Measurements from ENCODE around the gene TMEM41B.
"Not testable (repeated sequence)": the region's sequence is repeated elsewhere in the genome, so short reads cannot be mapped to it uniquely, and the experiment has no call there.

The TMEM41B gene, protein sequence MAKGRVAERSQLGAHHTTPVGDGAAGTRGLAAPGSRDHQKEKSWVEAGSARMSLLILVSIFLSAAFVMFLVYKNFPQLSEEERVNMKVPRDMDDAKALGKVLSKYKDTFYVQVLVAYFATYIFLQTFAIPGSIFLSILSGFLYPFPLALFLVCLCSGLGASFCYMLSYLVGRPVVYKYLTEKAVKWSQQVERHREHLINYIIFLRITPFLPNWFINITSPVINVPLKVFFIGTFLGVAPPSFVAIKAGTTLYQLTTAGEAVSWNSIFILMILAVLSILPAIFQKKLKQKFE

GRCh38 chr11:9314291-9315077, at the start of gene TMEM41B:
TSS of gene TMEM41B (minus strand) at chr11:9314593. CDS start at chr11:9314441, 152 bp downstream.
- ATAC-seq, result peak; percentile 96

GRCh38 chr11:9362393-9362863, 48.0 kb upstream of the TMEM41B start:
- no peak for ATAC-seq

GRCh38 chr11:9360862-9361622, 46.6 kb upstream of the TMEM41B start:
- not testable (repeated sequence) for ATAC-seq

DNA sequence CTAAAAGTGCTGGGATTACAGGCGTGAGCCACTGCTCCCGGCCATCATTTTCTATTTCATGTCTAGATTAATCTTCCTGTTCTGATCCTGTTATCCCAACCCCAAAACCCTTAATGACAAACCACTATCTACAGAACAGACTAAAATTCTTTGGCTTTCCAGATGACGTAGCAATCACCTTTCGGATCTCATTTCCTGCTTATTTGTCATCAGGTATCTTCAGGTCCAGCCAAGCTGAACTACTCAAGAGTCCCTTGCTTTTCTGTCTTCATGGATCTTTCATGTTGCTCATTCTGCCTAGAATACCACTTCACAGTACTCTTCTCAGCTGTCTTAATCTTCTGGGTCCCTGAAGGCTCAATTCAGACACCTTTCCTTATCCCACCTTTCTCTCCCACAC, 42.6 kb upstream of the TMEM41B start:
- no peak for ATAC-seq

GRCh38 chr11:9351321-9351881, 37.0 kb upstream of the TMEM41B start:
- no peak for ATAC-seq

DNA sequence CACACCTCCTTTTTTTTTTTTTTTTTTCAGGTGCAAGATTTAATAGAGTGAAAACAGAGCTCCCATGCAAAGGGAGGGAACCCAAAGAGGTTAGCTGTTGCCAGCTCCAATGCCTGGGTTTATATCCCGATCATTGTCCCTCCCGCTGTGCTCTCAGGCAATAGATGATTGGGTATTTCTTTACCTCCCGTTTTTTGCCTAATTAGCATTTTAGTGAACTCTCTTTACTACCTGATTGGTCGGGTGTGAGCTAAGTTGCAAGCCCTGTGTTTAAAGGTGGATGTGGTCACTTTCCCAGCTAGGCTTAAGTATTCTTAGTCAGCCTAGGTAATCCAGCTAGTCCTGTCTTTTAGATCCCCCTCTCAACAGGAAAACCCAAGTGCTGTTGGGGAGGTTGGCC, 33.4 kb upstream of the TMEM41B start:
- not testable (repeated sequence) for ATAC-seq

- ATAC-seq, result peak in 1 of 2 donors; percentile 30
These were observed 32.7 kb upstream of the TMEM41B start for GRCh38 chr11:9347100-9347499.

DNA sequence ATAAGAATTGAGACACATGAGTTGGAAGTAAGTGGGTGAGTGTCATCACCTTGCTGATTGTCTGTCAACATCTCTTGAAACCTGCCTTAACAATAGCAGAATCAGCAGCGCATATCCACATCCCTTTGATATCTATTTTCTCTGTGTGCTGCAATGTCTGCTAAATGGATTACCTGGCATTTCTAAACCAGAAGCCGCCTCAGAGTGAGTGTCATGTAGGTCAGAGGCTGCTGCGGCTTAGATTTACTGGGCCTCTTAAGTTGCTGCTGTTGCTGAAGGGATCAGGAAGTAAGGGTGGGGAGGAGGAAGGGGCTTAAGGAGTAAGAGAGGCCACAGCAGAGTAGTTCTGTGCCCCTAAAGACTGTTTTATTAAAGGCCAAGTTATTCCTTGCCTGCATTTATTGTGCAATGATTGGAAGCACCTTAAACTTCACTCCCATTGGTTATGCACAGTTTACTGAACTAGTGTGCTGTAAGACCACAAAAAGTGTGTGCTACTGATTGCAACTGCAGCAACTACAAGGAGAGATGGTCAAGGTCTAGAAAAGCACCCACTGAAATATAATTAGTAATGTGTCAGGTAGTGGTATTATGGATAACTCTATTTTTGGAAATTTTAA, 29.8 kb upstream of the TMEM41B start:
- no peak for ATAC-seq

DNA sequence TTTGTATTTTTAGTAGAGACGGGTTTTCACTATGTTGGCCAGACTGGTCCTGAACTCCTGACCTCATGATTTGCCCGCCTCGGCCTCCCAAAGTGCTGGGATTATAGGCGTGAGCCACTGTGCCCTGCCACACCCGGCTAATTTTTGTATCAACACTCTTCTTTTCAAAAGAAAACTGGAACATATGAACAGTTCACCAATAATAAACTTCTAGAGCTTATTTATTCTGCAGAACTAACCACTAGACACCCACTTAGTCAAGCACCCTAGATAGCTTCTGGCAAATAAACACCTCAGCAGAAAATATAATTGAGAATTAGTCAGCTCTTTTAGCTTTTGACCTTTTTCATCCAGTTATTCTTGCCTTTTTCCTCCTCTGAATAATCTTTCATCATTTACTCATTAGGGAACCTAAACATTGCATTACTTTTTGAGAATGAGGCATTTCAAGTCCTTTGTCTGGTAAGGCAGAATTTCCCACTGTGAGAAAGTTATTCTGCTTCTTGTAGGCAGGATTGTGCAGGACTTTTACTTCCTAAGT, 27.3 kb upstream of the TMEM41B start:
- no peak for ATAC-seq

DNA sequence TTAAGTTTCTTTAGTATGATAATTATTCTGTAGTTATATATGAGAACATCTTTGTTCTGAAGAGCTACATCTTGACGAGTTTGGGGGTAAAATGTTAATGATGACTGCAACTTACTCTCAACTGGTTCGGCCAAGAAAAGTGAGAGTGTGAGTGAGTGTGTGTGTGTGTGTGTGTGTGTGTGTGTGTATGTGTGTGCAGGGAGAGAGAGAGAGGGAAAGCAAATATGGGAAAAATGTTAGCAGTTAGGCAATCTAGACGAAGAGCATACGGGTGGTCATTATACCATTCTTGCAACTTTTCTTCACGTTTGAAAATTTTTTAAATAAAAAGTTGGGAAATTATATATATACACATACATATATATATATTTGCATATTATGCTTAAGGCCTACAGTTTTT, 18.3 kb upstream of the TMEM41B start:
- ATAC-seq, result no peak

DNA sequence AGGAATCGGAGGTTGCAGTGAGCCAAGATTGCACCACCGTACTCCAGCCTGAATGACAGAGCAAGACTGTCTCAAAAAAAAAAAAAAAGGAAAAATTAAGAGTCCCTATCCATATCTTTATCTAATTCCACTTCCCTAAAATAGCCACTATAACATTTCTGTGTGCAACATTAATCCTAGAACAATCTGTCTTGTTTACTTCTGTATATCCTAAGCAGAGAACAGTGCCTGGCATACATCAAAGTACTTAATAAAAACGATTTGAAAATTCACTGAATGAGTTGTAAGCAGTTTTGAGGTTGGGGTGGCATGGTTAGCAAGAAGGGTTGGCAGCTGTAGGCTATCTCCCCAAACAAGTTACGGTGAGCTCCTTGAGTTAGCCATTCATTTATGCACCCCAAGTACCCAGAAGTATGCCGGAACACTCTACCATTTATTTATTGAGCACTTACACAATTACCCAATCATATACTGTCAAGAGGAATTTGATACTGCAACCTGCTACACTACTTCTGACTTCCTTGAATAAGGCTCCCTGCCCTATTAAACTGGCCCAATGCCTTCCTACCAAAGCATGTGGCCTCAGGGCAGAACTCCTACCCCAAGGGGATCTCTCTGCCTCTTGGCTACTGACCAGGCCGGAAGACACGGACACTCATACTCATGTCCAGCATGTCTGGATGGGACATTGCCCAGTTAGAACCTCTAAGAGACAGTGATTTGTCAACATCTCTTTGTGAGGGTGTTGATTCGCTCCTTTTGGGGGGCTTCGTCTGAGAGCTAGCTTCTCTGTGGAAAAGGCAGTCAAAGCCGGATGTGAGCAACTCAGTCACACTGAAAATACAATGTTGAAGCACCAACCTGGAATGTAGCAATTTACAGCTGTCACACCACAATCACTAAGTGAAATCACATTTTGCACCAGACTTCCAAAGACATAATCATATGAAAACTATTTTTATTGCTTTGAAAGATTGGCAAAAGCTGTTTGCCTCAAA, 16.3 kb upstream of the TMEM41B start:
- ATAC-seq, result no peak

- no peak for ATAC-seq
These were observed 5.7 kb upstream of the TMEM41B start for GRCh38 chr11:9320047-9320446.

GRCh38 chr11:9319377-9320001, 5.1 kb upstream of the TMEM41B start:
- not testable (repeated sequence) for ATAC-seq

DNA sequence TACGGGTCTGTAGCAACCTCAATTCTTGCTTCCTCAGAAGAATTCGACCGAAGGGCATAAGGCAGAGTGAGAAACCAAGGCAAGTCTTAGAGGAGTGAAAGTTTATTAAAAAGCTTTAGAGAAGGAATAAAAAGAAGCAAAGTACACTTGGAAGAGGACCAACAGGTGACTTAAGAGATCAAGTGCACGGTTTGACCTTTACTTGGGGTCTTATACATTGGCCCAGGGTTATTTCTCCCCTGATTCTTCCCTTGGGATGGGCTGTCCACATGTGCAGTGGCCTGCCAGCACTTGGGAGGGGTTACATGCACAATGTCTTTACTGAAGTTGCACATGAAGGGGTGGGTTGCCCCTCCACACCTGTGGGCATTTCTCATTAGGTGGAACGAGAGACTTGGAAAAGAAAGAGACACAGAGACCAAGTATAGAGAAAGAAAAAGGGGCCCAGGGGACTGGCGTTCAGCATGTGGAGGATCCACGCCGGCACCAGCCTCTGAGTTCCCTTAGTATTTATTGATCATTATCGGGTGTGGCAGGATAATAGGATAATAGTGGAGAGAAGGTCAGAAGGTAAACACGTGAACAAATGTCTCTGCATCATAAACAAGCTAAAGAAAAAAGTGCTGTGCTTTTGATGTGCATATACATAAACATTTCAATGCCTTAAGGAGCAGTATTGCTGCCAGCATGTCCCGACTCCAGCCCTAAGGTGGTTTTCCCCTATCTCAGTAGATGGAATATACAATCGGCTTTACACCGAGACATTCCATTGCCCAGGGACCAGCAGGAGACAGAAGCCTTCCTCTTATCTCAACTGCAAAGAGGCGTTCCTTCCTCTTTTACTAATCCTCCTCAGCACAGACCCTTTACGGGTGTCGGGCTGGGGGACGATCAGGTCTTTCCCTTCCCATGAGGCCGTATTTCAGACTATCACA, 4.3 kb upstream of the TMEM41B start:
- ATAC-seq, result not testable (repeated sequence)

- ATAC-seq, result no peak
These were observed 1.9 kb upstream of the TMEM41B start for GRCh38 chr11:9316334-9316733.

- no peak for ATAC-seq
These were observed 790 bp upstream of the TMEM41B start for GRCh38 chr11:9315078-9315688.

DNA sequence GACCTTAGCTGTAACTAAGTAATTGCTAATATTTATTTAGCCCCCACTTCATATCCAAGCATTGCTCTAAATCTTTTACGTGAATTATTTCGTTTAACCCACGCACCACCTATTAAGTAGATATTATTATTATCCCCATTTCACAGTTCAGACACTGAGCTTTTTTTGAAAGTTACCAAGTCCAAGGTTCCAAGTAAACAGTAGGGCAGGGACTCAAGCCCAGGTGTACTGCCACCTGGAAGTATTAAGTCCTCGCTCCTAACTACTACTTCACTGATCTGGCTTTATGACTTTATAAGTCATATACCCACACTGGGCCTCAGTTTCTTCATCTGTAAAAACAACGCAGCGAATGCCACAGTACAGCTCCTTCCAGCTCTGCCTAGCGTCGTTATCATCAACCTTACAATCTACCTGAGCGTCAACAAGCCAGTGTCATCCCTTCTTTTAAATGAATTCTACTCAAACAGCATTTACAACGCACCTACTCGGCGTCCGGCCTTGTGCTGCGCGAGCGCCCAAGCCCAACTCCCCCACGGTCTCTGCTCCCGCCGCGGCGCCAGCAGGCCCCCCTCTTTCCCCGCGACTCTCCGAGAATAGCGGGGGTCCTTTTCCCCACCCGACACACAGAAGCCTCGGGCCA, 624 bp downstream of the TMEM41B start:
- no peak for ATAC-seq

GRCh38 chr11:9310485-9311090, 3.8 kb downstream of the TMEM41B start:
- ATAC-seq, result no peak

All from activated CD4-positive, CD25-positive, alpha-beta regulatory T cell treated with anti-CD3 and anti-CD28 coated beads, Interleukin-2, amount 50 U/mL, for 24 hours (primary cell).